HG03025 (cell line): ENCODE data around the gene SEBOX.

Experiments used
- ATAC-seq: cut with Tn5 transposase; IDR thresholded peaks from one replicate; pipeline ENCODE4 v1.9.1; 2021; ENCODE audit warnings: mild to moderate bottlenecking, moderate library complexity; ENCODE audit not compliant: unreplicated experiment, low FRiP score

SEBOX gene

DNA sequence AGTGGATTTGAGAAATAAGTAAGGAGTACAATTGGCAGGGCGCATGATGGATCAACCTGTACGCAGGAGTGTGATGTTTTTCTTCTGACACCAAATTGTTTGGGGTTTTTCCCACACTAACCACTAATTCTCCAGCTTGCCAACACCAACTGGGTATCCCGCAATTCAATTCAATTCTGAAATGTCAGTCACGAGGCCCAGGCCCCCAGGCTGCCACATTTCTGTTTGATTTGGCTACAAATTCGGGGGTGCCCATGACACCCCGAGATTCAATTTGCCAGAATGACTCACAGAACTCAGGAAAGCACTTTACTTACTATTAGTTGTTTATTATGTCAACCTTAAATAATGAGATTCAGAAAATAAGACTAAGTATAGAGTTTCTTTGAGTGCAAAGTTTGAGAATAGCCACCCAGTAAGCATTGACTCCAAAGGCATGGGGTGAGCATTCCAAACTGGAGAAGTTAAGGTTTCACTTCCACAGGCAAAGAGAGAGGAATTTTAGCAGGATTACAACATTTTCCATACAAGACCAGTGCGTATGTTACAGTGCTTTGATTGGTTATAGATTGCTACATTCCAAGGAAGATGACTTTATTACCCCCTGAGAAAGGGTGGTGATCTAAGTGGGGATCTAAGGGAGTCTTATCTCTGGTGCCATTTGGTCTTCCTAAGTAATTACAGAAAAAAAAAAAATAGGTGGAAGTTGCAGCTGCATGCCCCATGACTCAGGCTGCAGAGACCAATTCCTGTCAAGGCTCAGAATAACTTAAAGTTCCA, 29.5 kb upstream of the SEBOX start:
- no peak for ATAC-seq

DNA sequence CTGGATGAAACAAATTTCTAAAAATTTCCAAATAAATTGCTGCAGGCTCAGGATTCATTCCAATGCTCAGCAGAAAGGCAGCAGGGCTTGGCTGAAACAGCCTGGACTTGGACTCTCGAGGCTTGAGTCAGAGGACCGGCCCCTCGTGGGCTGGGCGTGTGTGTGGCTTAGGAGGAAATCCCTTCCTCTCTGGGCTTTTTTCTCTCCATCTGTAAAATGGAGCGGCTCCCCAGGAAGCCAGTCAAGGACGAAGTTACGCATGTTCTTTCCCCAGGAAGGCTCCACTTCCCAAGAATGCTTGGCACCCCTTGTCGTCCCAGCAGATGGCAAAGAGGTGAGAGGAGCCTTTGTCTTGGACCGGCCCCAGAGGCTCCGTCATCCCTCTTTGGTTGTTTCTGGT, 27.5 kb upstream of the SEBOX start:
- no peak for ATAC-seq

DNA sequence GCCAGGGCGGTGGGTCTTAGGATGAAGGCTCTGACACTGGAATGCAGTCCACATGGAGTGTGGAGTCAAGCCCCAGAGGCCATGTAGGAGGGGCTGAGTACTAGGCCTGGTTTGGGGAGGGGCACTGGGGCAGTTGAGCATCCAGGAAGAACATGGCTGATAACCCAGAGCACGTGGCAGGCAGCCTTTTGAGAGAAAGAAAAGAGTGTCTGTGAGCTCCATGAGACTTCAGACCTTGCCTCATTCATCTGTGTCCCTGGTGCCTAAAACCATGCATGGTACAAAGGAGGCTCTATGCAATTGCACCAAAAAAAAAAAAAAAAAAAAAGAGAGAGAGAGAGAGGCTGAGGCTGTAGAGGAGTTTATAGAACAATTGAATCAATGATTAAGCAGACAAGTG, 26.4 kb upstream of the SEBOX start:
- ATAC-seq: no peak

DNA sequence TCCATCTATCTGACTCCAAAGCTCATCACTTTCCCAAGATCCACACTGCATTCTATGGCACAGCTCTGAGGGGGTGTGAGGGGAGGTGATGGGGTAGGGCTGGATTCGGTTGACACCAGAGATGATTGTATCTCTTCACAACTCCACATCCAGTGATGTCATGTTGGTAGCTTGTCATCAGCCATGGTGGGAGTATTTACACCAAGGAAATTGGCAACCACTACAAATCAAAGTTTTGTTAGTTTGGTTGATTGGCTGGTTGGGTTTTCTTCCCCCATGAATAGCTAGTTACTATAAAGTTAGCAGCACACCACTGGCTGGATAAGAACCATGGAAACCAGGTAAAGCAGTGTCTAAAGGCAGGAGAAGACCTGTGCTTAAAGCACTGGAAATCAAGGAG, 26.0 kb upstream of the SEBOX start:
- no peak for ATAC-seq

DNA sequence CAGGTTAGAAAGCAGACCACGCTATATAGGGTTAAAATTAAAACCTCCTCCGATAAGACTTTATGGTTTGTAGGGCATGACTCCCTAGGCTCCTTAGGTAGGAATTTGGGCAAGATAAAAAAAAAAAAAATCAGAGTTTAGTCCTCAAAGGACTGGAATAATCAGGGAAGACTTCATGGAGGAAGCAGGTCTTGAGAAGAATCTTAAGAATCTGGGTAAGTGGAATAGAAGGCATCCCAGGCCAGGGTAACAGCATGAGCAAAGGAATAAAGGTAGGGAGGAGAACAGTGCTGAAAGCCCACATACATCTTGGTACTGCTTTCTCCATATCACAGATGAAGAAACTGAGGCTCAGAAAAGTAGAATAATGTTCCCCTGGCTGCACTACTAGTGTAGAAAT, 25.6 kb upstream of the SEBOX start:
- ATAC-seq: no peak

DNA sequence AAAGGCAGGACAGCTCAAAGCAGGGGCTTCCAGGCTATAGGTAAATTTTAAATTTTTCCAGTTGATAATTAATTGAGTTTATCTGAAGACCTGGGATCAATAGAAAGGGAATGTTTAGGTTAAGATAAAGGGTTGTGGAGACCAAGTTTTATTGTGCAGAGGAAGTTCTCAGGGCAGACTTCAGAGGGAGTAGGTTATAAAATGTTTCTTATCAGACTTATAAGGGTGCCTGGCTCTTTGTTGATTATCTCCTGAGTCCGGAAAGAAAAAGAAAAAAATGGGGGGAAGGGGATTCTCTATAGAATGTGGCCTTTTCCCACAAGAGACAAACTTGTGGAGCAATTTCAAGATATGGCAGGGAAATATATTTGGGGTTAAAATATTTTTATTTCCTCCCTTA, 25.1 kb upstream of the SEBOX start:
- ATAC-seq: no peak

DNA sequence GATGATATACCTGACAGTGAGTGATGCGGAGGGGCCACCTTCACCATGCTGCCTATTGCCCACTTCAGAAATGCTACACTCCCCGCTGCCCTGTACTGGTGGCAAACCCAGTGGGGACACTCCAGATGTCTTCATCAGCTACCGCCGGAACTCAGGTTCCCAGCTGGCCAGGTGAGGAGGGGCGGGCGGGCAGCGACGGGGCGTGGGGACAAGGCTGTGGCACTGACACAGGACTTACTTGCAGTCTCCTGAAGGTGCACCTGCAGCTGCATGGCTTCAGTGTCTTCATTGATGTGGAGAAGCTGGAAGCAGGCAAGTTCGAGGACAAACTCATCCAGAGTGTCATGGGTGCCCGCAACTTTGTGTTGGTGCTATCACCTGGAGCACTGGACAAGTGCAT, 23.1 kb upstream of the SEBOX start:
- no peak for ATAC-seq

DNA sequence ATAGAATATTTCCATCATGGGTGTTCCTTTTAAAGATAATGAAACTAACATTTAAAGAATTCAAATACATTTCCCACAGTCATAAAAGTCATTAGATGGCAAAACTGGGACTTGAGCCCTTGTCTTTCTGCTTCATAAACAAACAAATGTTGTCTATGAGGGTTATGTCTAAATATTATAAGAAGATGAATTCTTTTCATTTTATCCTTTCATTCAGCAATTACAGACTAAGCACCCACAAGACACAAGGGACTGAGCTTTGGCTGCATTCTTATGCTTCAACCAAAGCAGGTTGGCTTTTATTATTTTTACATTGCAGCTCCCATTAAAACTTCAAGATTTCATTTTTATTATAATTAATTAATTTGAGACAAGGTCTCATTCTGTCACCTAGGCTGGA, 21.4 kb upstream of the SEBOX start:
- ATAC-seq: no peak

DNA sequence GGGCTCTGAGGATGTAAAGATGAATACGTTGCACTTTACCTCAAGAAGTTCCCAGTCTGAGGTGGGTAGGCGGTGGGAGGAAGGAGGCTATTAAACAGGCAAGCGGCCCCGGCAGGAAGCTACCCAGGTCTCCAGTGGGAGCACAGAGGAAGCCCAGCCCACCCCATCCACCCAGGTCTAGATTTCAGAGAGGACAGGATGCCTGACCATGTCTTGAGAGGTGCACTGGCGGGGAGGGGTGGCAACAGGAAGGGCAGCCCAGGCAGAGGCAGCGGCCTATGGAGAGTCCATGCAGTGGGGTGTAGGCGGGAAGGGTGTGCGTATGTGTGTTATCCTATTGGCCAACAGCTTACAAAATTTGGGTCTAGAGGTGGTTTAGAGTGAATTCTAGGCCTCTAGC, 20.4 kb upstream of the SEBOX start:
- ATAC-seq: no peak

DNA sequence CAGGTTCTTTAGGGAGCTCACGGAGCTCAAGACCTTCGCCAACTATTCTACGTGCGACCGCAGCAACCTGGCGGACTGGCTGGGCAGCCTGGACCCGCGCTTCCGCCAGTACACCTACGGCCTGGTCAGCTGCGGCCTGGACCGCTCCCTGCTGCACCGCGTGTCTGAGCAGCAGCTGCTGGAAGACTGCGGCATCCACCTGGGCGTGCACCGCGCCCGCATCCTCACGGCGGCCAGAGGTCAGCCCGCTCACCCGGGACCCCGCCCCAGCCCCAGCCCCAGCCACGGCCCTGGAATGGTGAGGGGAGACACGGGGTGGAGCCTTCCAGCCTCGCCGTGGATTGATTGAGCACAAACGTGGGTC, 20.0 kb upstream of the SEBOX start:
- ATAC-seq: no peak

DNA sequence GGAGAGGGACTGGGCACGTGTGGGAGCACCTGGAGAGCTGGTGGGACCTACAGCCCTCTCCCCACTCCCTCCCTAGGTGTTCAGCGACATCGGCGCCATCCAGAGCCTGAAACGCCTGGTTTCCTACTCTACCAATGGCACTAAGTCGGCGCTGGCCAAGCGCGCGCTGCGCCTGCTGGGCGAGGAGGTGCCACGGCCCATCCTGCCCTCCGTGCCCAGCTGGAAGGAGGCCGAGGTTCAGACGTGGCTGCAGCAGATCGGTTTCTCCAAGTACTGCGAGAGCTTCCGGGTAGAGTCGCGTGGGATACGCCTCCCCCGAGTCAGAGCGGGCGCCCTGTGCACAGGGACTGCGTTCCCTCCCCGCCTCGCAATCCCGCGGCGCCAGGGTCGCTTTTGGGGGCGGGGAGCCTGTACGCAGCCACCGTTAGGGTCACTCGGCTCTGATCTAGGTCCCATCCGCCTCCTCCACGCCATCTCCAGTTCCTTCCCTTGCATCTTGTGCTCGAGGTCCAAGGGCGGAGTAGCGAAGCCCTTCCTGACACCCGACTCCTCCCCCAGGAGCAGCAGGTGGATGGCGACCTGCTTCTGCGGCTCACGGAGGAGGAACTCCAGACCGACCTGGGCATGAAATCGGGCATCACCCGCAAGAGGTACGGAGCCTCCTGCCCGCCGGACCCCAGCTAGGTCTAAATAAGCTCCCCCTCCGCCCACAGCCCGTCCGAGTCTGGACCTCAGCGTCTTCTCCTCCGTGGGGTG, 19.5 kb upstream of the SEBOX start:
- no peak for ATAC-seq

DNA sequence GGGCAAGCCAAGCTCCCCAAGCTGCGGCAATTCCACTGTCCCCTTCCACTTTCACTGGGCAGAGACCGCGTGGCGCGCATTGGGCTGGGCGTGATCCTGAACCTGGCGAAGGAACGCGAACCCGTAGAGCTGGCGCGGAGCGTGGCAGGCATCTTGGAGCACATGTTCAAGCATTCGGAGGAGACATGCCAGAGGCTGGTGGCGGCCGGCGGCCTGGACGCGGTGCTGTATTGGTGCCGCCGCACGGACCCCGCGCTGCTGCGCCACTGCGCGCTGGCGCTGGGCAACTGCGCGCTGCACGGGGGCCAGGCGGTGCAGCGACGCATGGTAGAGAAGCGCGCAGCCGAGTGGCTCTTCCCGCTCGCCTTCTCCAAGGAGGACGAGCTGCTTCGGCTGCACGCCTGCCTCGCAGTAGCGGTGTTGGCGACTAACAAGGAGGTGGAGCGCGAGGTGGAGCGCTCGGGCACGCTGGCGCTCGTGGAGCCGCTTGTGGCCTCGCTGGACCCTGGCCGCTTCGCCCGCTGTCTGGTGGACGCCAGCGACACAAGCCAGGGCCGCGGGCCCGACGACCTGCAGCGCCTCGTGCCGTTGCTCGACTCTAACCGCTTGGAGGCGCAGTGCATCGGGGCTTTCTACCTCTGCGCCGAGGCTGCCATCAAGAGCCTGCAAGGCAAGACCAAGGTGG, 16.3 kb upstream of the SEBOX start:
- no peak for ATAC-seq

DNA sequence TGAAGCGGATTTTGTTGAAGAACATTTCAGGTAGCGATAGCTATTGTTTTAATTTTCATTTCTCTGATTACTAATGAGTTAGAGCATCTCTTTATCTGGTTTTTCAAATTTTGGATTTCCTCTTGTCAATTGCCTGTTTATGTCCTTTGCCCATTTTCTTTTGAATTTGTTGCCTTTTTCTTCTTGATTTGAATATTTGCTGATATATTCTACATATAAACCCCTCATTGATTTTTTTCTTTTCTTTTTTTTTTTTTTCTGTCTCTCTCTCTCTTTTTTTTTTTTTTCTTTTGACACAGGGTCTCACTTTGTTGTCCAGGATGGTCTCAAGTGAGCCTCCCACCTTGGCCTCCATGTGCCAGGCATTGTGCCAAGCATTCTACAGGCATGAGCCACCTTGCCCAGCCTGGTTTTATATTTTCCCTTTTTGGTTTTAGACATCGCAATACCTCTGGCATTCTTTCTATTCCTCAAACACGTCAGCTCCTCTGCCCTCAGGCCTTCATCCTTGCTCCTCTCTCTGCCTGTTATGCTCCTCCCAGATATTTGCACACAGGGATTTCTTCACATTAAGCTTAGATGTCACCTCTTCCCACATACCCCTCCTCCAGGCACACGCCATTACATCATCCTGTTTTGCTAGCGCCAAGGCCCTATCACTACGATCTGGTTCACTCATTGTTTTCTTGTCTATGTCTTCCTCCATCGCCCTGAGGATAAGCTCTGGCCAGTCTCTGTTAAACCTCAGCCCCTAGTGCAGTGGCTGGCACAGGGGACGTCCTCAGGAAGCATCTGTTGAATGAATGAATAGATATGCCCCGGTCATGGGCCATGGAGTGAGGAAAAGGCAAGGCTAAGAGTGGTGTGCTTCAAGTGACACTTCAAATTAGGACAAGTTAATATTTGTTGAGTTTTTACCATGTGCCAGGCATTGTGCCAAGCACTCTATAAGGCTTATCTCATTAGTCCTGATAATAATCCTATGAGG, 15.1 kb upstream of the SEBOX start:
- no peak for ATAC-seq

DNA sequence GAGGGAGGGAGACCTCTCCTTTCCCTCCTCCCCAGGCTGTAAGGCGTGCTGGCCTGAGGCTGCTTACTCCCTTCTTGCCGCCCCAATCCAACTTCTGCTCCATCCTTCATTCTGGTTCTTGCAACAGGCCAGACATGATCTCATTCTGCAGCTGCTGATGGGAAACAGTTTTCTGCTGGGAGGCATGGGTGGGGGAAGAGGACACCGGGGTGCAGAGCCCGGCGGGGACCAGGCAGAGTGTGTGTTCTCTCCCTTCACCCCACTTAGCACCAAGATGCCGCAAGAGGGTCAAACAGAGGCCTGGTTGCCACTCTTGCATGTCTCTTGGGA, 7.9 kb upstream of the SEBOX start:
- ATAC-seq: no peak

DNA sequence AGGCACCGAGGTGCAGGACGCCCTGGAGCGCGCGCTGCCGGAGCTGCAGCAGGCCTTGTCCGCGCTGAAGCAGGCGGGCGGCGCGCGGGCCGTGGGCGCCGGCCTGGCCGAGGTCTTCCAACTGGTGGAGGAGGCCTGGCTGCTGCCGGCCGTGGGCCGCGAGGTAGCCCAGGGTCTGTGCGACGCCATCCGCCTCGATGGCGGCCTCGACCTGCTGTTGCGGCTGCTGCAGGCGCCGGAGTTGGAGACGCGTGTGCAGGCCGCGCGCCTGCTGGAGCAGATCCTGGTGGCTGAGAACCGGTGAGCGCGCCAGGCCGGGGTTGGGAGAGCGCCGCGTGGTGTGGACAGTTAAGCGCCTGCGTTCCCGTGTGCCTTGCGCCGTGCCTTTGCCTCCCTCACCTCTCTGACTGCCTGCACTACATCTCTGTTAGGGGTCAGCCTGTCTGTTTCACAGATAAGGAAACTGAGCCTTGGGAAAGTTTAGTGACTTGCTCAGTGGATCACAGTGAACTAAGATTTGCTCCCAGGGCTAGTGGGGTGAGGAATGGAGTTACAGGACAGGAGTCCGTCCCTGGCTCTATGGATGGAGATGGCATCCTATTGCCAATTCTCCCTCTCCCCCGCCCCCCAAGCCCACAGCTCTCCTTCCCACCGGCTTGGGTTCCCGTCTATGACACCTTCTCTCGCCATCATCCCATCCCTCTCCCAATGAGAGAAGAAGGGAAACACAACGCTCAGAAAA, 7.4 kb upstream of the SEBOX start:
- peak; percentile 10 for ATAC-seq

DNA sequence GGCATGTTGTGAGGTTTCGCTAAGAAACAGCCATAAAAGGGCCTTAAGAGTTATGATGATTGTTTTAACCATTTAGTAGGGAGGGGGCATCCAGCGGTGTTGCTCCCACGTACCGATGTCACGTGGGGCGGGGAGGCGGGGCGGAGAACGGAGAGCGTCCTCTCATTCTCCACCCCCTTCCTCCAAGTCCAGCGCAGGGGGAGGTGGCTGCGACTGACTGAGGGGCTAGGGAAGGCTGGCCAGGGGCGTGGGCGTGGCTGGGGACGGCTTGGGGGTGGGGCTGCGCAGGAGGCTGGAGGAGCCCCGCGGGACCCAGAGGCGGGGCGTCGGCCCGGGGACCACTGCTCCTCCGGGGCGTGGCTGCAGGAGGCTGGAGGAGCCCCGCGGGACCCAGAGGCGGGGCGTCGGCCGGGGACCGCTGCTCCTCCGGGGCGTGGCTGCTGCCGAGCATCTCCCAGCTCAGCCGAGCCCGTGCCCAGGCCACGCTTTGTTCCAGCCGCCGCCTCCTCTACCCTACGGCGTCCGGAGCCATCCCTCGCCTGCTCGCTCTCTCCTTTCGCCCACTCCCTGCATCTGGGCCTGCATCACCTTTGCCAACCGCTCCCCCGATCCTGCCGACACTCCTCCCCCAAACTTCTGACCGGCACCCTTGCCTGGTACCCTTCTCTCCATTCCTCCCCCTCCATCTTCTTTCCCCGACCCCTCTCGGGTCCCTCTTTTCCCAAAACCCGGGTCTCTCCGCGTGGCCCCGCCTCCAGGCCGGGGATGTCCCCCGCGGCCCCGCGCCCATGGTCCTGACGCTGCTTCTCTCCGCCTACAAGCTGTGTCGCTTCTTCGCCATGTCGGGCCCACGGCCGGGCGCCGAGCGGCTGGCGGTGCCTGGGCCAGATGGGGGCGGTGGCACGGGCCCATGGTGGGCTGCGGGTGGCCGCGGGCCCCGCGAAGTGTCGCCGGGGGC, 6.5 kb upstream of the SEBOX start, which contains the start of gene SARM1:
Gene SARM1, plus strand, starts transcription at position 450 of the 958 bp plus-strand sequence. Its CDS starts 339 bp downstream, at position 789.
- peak; percentile 64 for ATAC-seq

DNA sequence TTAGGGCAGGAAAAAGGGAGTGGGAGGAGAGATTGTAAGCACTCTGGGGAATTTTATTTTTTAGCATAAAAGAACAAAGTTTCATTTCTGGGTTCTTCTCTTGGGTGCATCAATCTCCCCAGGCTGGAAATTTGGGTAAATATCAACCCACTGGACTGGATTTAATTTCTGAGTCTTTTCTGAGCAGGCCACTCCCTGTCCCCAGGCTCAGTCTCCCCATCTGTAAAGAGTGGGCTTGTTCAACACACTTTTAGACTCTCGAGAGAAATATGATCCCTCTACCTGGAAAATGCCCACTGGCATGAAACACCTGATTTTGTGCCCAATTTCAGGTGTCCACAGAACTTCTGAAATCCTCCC, 5.7 kb upstream of the SEBOX start:
- no peak for ATAC-seq

DNA sequence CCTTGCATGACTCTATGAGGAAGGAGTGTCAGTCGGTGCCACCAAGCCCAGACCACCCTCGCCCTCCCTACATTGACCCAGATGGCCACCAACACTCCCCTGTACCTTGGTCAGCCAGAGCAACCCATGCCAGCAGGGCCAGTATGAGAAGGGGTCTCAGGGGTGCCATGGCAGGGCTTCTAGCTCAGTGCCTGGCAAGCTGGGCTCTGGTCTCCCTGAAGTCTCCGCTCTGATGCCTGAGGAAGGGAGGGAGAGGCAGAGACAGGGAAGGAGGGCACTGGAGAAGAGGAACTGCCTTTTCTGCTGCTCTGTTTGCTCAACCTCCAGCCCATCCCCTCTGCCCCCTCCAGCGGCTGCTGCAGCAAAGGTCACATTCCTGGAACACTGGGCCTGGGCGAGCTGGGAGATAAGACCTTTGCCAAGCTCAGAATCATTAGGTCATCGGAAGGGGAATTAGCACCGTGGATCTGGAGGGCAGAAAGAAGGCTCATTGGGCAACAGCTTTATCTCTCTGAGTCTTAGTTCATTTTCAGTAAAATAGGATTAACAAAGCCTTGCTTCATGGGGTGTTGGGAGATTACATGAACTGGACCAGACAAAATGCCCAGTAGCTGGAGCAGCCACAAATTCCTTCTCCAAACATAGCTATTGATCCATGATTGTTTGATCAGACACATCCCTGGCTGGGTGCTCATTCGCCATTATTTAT, 5.2 kb upstream of the SEBOX start, which contains the start of gene VTN:
Gene VTN, minus strand, starts transcription at position 273 of the 709 bp plus-strand sequence. Its CDS starts 104 bp downstream, at position 169.
- ATAC-seq: no peak
